Femur (tissue), 1 donor: Measurements from ENCODE around the gene CCR5AS.
"Not testable (repeated sequence)": the region's sequence is repeated elsewhere in the genome, so short reads cannot be mapped to it uniquely, and the experiment has no call there.

Experiments used
- DNase-seq: peaks from one replicate; pipeline ENCODE4 v3.0.0-alpha.2; 2017

Gene CCR5AS

DNA sequence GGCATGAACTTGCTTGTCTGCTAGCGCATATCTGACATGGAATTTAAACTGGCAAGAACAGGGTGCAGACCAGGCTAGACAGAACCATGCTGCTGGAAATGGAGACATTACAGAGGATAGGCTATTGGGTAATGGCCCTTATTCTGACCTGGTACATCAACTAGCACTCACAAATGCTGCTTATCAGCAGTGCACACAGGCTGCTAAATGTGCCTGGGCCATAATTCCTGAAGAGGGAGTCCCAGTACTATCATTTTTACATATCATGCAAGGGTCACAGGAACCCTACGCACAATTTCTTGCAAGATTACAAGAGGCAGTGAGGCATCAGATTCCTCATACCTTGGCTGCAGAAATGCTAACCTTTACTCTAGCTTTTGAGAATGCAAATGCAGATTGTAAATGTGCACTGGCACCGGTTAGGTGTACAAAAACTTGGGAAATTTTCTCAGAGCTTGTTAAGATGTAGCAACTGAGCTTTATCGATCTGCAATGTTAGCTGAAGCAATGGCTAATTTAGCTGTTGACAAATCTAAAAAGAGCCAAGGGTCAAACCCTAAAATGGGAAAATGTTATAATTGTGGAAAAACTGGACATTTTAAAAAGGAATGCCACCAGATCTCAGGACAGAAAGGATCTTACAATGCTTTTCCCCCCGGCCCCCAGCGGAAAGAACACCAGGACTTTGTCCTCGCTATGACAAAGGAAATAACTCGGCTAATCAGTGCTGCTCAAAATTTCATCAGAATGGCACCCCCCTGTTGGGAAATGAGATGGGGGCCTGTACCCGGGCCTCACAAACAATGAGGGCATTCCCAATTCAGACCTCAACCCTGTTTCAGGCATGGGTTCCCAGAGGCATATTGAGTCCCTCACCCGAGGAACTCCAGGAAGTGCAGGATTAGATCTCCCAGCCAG lies 21.3 kb upstream of the CCR5AS start:
- DNase-seq = no peak

GRCh38 chr3:46427404-46427803 lies 20.5 kb upstream of the CCR5AS start:
- not testable (repeated sequence) for DNase-seq

- DNase-seq = not testable (repeated sequence)
Measured at GRCh38 chr3:46426476-46426875, 19.6 kb upstream of the CCR5AS start.

DNA sequence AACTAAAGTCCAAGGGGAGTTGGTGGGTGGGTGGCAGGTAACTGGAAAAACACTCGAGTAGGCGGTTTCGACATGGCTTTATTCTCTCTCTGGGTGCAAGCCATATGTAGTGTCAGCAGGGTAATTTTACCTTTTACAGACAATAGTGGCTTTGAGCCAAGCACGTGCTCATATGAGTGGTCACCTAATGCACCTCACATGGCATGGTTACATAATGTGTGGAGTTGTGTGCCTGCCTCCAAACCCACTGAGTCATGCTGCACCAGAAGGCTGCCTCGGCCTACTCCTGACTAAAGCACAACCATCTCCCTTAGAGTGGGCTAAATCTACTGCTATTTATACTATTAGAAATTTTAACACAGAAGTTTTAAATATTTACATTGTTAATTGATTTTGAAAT lies 16.7 kb upstream of the CCR5AS start:
- no peak for DNase-seq

DNA sequence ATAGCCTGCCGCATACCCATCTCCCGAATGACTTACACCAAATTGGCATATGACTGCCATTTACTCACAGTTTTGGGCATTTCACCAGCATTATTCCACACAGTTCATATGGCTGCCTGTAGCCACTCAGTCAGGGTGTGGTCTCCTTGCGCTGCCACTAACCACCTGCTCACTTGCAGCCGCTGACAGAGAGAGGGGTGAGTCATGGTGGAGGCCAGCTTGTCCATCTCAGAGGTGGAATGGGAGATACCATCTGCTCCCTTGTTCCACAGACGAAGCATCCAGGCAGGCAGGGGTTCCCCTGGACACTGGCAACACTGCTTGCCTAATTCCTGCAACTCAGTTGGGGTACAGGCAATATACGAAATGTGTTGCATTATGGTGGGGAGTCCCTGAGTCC lies 15.8 kb upstream of the CCR5AS start:
- DNase-seq = no peak

DNA sequence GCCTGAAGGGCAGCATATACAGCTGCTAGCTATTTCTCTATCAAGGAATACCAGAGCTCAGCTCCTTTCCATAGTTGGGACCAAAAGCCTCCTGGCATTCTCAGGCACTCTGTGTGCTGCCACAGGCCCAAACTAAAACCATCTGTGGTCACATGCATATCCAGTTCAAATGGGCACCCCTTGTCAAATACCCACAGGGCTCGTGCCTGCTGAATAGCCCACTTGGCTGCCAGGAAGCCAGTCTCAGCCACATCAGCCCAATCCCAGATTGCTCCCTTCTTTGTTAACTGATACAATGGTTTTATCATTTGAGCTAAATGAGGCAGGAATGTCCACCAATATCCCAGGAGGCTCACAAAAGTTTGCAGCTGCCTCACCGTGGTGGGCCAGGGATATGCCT lies 14.1 kb upstream of the CCR5AS start:
- no peak for DNase-seq

DNA sequence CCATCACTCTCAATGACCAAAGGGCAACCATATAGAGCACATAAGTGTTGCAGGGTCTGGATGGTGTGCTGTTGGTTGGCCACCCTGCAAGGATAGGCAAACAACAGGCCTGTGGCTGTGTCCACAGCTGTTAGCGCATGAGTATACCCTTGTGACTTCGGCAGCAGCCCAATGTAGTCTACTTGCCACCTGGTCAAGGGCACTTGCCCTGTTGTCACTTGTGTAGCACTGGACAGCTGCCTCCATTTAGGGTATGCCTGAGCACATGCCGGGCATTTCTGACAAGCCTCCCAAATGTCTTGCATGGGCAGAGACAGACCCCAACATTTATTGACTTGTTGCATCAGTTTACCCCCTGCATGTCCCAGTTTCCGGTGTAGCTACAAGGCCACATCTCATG lies 12.9 kb upstream of the CCR5AS start:
- DNase-seq = no peak

DNA sequence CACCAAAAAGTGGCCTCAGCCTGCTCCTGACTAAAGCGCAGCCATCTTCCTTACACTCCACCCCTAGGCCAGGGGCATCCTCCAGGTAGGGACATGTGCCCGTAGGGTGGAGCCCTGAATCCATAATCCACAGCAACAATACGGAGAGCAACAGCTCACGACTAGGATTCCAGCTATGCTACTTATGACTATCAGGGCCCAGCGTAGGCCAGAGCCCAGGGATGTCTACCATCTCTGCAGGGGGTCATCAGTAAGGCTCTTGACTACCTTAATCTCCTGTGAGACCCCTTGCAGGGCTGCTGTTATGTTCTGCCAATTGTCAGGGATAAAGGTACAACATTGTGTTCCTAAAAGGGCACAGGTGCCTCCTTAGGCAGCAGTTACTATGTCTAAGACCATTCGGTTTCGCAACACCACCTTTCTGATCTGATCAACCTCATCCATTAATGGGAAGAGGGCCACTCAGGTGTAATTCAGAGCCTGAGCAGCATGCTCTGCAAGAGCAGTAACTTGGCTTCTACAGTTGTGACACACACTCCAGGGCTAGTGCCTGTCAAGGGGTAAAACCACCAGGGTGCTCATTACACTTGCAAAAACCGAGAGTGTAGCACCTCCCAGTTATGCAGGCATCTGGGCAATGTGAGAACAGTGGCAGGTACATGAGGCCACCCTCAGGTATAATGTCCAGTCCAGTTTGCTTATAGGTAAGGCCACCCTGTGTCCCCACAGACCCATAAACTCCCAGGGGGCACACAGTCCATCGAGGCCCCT lies 11.2 kb upstream of the CCR5AS start:
- DNase-seq = no peak

DNA sequence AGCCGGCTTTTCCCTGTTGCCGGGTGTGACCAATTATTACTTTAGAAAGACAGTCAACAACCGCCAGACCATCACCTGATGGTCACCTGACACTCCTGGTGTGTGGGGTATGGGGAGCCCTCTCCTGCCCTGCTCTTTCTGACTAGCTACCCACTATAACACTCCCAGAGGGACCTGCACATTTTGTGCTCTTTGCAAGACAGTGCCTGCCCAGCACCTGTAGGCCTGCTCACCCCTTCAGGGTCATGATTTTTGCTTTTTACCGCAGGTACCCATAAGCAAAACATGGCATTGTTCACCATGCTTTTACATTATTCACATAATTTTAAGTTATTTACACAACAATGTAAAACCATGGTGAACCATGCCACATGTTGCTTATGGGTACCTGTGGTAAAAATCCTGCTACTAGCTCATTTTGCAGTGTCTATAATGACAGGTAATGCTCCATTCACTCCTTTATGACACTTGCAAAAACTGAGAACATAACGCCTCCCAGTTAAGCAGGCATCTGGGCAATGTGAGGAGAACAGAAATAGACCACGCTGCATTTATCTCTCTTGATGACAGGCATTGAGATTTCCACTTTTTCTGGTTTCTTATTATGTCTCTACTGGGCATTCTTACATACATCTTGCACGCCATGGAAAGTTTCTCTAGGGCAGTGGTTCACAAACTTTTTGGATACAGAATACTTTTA lies 10.1 kb upstream of the CCR5AS start:
- DNase-seq = no peak

- no peak for DNase-seq
Measured at GRCh38 chr3:46416125-46416810, 9.4 kb upstream of the CCR5AS start.

- no peak for DNase-seq
Measured at GRCh38 chr3:46414739-46415138, 7.9 kb upstream of the CCR5AS start.

DNA sequence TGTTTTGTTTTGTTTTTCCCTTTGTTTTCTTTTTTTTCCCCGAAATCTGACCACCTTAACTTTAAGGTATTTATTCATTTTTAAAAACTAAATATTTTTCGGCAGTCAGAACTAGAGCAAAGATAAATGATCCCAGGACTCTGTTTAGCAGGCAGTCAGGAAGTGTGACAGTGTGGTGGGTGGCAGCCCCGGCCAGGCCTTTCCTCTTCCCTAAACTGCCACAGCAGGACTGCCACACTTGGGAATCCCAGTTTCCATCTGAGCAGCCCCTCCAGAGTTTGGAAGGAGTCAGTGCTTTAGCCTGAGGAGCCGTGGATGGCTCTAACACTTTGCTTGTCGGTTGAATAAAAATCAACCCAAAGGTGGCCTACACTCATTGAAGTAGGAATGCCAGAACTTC lies 7.1 kb upstream of the CCR5AS start:
- no peak for DNase-seq

DNA sequence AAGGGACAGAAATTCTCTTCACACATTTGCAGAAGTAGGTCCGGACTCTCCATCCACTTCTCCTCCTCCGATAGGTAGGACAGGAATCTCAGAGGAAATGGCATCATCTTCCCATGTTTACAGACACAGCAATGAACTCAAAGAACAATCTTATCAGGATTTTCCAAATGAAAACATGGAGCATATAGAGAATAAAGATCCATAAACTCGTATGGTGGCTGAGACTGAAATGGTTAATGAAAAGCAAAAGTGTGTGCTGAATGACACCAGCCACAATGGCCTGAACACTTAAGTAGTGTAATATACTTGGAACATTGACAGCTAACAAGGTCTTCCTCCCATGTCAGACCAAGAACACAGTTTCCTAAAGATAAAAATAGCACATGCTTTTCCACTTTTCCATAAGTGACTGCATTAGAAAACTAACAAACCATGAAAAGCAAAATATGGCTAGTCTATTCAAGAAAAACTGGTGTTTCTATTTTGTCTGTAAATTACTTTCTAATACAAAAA lies 6.0 kb upstream of the CCR5AS start:
- DNase-seq = no peak

GRCh38 chr3:46411271-46411670 lies 4.4 kb upstream of the CCR5AS start:
- DNase-seq = no peak

GRCh38 chr3:46410669-46411068 lies 3.8 kb upstream of the CCR5AS start:
- DNase-seq = peak; percentile 40

GRCh38 chr3:46409739-46410489 lies 3.0 kb upstream of the CCR5AS start:
- peak; percentile 54 for DNase-seq

GRCh38 chr3:46408853-46409252 lies 2.0 kb upstream of the CCR5AS start:
- DNase-seq = no peak

DNA sequence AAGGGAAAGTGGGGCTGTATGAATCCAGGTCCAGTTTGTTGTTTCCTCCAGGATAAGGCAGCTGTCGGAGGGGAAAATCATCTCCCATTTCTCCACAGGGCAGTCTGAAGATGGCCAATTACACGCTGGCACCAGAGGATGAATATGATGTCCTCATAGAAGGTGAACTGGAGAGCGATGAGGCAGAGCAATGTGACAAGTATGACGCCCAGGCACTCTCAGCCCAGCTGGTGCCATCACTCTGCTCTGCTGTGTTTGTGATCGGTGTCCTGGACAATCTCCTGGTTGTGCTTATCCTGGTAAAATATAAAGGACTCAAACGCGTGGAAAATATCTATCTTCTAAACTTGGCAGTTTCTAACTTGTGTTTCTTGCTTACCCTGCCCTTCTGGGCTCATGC lies 1.1 kb upstream of the CCR5AS start:
- DNase-seq = peak; percentile 51

GRCh38 chr3:46406443-46406787 lies 451 bp downstream of the CCR5AS start:
- no peak for DNase-seq

- DNase-seq = no peak
Measured at GRCh38 chr3:46405301-46406019, 1.4 kb downstream of the CCR5AS start.

GRCh38 chr3:46402902-46403301 lies 4.0 kb downstream of the CCR5AS start:
- DNase-seq = not testable (repeated sequence)
